PC-9 (cell line): Measurements from ENCODE around the gene TMEM132E. TPM values are rescaled to one million over a fixed set of nuclear protein-coding genes. Genes with fewer than 3 reads are reported as not detected.

Source experiments
- BruUV-seq: library from RNA; stranded (reverse); fragments of 400-500 nt; replicated peaks from 2 replicates; lab custom pipeline; 2021; lab: Mats Ljungman, UMichigan
- CTCF ChIA-PET: fragments of 300-600 bp; sonication (Branson Sonifier 250); formaldehyde crosslinking; loops from one replicate; lab custom pipeline; 2022; ENCODE audit warnings: antibody characterized with exemption; lab: Charles Lee
- POLR2A ChIA-PET: fragments of 300-600 bp; sonication (Branson Sonifier 250); formaldehyde crosslinking; loops from one replicate; lab custom pipeline; 2022; ENCODE audit warnings: antibody characterized with exemption; ENCODE audit not compliant: unreplicated experiment; lab: Charles Lee
- DNase-seq, 2 experiments: peaks; one replicate each; pipeline versions ENCODE4 v3.0.0 to v3.0.0-alpha.2; 2015 to 2022; ENCODE audit warnings: mixed read lengths in 1 of 2
- H2AFZ ChIP-seq: fragments of 200-600 bp; sonication (generic); 2 replicates; pipeline ENCODE4 v1.8.1; 2017; ENCODE audit warnings: antibody characterized with exemption
- H3F3A ChIP-seq: fragments of 200-600 bp; sonication (generic); 2 replicates; pipeline ENCODE4 v1.8.1; 2017; ENCODE audit warnings: antibody characterized with exemption, mild to moderate bottlenecking, low read depth; ENCODE audit not compliant: insufficient read depth
- H3K27ac ChIP-seq: fragments of 200-600 bp; sonication (generic); 2 replicates; pipeline ENCODE4 v1.6.1; 2016; ENCODE audit warnings: mixed run types
- H3K27me3 ChIP-seq: fragments of 200-600 bp; sonication (generic); 2 replicates; pipeline ENCODE4 v1.6.1; 2016; ENCODE audit warnings: low read depth, mixed run types; ENCODE audit not compliant: insufficient read depth
- H3K36me3 ChIP-seq: fragments of 200-600 bp; sonication (generic); 2 replicates; pipeline ENCODE4 v1.6.1; 2016; ENCODE audit warnings: low read depth, mixed run types
- H3K4me1 ChIP-seq: fragments of 200-600 bp; sonication (generic); replicated peaks from 2 replicates; pipeline ENCODE4 v1.6.1; 2016; ENCODE audit warnings: mixed run types; ENCODE audit not compliant: insufficient read depth
- H3K4me2 ChIP-seq: fragments of 200-600 bp; sonication (generic); 2 replicates; pipeline ENCODE4 v1.6.1; 2017; ENCODE audit warnings: mixed run types
- H3K4me3 ChIP-seq: fragments of 200-600 bp; sonication (generic); 2 replicates; pipeline ENCODE4 v1.6.1; 2016; ENCODE audit warnings: mixed run types
- H3K79me2 ChIP-seq: fragments of 200-600 bp; sonication (generic); 2 replicates; pipeline ENCODE4 v1.6.1; 2017; ENCODE audit warnings: low read depth, mixed run types
- H3K9me2 ChIP-seq: fragments of 200-600 bp; sonication (generic); 2 replicates; pipeline ENCODE4 v1.8.1; 2017; ENCODE audit warnings: mild to moderate bottlenecking; ENCODE audit not compliant: insufficient read depth
- H3K9me3 ChIP-seq: fragments of 200-600 bp; sonication (generic); 2 replicates; pipeline ENCODE4 v1.8.1; 2016; ENCODE audit warnings: low read depth; ENCODE audit not compliant: insufficient read depth
- H4K20me1 ChIP-seq: fragments of 200-600 bp; sonication (generic); 2 replicates; pipeline ENCODE4 v1.8.1; 2017; ENCODE audit not compliant: insufficient read depth
- CTCF ChIP-seq: fragments of 200-600 bp; sonication (generic); conservative IDR thresholded peaks from 2 replicates; pipeline ENCODE4 v1.6.1; 2017; ENCODE audit warnings: mixed run types, antibody characterized with exemption, mild to moderate bottlenecking, moderate library complexity
- EZH2 ChIP-seq: fragments of 200-600 bp; sonication (generic); IDR thresholded peaks from 2 replicates; pipeline ENCODE4 v1.8.0; 2017; ENCODE audit warnings: antibody characterized with exemption, low read depth
- intact Hi-C: fragments of 100-400 bp; cut with micrococcal nuclease; formaldehyde crosslinking; loops from one replicate; pipeline ENCODE4 v1.10.0; 2022; ENCODE audit not compliant: unreplicated experiment
- total RNA-seq: library from RNA; stranded (reverse); gene quantifications from 2 replicates; pipeline ENCODE4 v1.2.3, GENCODE V29; 2021

TMEM132E gene
- total RNA-seq, 1 experiment from 2014 or later = not detected

- Histone ChIP-seq H3K27ac (no peak overlapping the region), H3K9me2 (no peaks in the 10 kb centered on the region), H3K4me2 (no peak overlapping the region), H3K36me3 (no peaks in the 10 kb centered on the region), H3K4me1 (no peaks in the 10 kb centered on the region), H2AFZ (no peak overlapping the region), H3K79me2 (no peaks in the 10 kb centered on the region), H3F3A (no peaks in the 10 kb centered on the region), H4K20me1 (no peaks in the 10 kb centered on the region), H3K27me3 (peaks cover 46% of the 10 kb centered on the region), H3K9me3 (no peaks in the 10 kb centered on the region), H3K4me3 (no peak overlapping the region)
- ChIA-PET POLR2A (no interaction called here), CTCF (no interaction called here)
- no peak for TF ChIP-seq EZH2
- TF ChIP-seq CTCF = no peak
- DNase-seq = no peak
- intact Hi-C loops = no loop called here
- no TSS peak for BruUV-seq
These were observed 3.0 kb downstream of the TMEM132E start for GRCh38 chr17:34582185-34582900.

- no peak overlapping the region for H3K4me2 ChIP-seq
- BruUV-seq = no TSS peak
- H3K9me3 ChIP-seq = no peaks in the 10 kb centered on the region
- no peaks in the 10 kb centered on the region for H4K20me1 ChIP-seq
- CTCF ChIA-PET = no interaction called here
- POLR2A ChIA-PET = no interaction called here
- intact Hi-C loops = no loop called here
- no peaks in the 10 kb centered on the region for H3F3A ChIP-seq
- peaks cover 45% of the 10 kb centered on the region for H3K27me3 ChIP-seq
- no peaks in the 10 kb centered on the region for H3K79me2 ChIP-seq
- DNase-seq = no peak
- H3K4me1 ChIP-seq = no peaks in the 10 kb centered on the region
- no peaks in the 10 kb centered on the region for H3K9me2 ChIP-seq
- H3K4me3 ChIP-seq = no peak overlapping the region
- TF ChIP-seq EZH2 (no peak), CTCF (no peak)
- H2AFZ ChIP-seq = no peak overlapping the region
- H3K27ac ChIP-seq = no peak overlapping the region
- no peaks in the 10 kb centered on the region for H3K36me3 ChIP-seq
These were observed 3.5 kb downstream of the TMEM132E start for GRCh38 chr17:34582901-34583245.

GRCh38 chr17:34584805-34585416, 5.5 kb downstream of the TMEM132E start:
- Histone ChIP-seq H3K27me3 (peaks cover 62% of the 10 kb centered on the region), H3K4me2 (no peak overlapping the region), H3K36me3 (no peaks in the 10 kb centered on the region), H3K27ac (no peak overlapping the region), H3K9me3 (no peaks in the 10 kb centered on the region), H3F3A (no peaks in the 10 kb centered on the region), H3K79me2 (no peaks in the 10 kb centered on the region), H3K4me1 (no peaks in the 10 kb centered on the region), H3K9me2 (no peaks in the 10 kb centered on the region), H4K20me1 (no peaks in the 10 kb centered on the region), H2AFZ (no peak overlapping the region), H3K4me3 (no peak overlapping the region)
- TF ChIP-seq EZH2 (no peak), CTCF (no peak)
- ChIA-PET CTCF (no interaction called here), POLR2A (interaction anchor here (0.5 kb wide), 1 partner anchor 10 kb away, joined by 3 read pairs; no protein-coding TSS in a partner anchor)
- intact Hi-C loops = no loop called here
- BruUV-seq = no TSS peak
- DNase-seq = peak in 1 of 2 experiments; percentile 39
